Gastrocnemius medialis (tissue), 4 donors: ENCODE data around the gene RFT1. TPM values are rescaled to one million over a fixed set of nuclear protein-coding genes. Genes with fewer than 3 reads are reported as not detected.

Source experiments
- ATAC-seq, 2 donors: fragments of 150-250 bp; one replicate each; pipeline ENCODE4 v1.9.1; 2016
- DNase-seq, 2 donors: peaks; one replicate each; pipeline ENCODE4 v3.0.0-alpha.2; 2019
- H3K27ac ChIP-seq, 4 donors: fragments of 200-600 bp; sonication (generic); 1 replicate in 1 of 4; 2 replicates in 3 of 4; pipeline ENCODE4 v1.5.1; 2016 to 2018; ENCODE audit warnings: mild to moderate bottlenecking in 2 of 4, moderate library complexity in 1 of 4
- H3K27me3 ChIP-seq, 3 donors: fragments of 200-600 bp; sonication (generic) in 2 of 3; 1 replicate in 1 of 3; 2 replicates in 2 of 3; pipeline versions ENCODE4 v1.5.1 to v1.6.0; 2016 to 2019; ENCODE audit warnings: mild to moderate bottlenecking in 1 of 3, moderate library complexity in 1 of 3
- H3K36me3 ChIP-seq, 2 donors: fragments of 200-600 bp; sonication (generic) in 1 of 2; one replicate each; pipeline ENCODE4 v1.5.1; 2017 to 2018
- H3K4me1 ChIP-seq, 2 donors: fragments of 200-600 bp; sonication (generic) in 1 of 2; one replicate each; pipeline ENCODE4 v1.5.1; 2016 to 2017; ENCODE audit warnings: mild to moderate bottlenecking in 2 of 2
- H3K4me3 ChIP-seq, 4 donors: fragments of 200-600 bp; sonication (generic) in 3 of 4; 1 replicate in 1 of 4; 2 replicates in 3 of 4; pipeline ENCODE4 v1.5.1; 2016 to 2019; ENCODE audit warnings: mild to moderate bottlenecking in 2 of 4
- H3K9me3 ChIP-seq, 3 donors: fragments of 200-600 bp; sonication (generic) in 2 of 3; 1 replicate in 1 of 3; 2 replicates in 2 of 3; pipeline ENCODE4 v1.5.1; 2016 to 2019
- POLR2A ChIP-seq, 2 donors: fragments of 450-650 bp; IDR thresholded peaks; one replicate each; pipeline ENCODE4 v1.6.1; 2017; ENCODE audit warnings: antibody characterized with exemption in 2 of 2, mild to moderate bottlenecking in 2 of 2, moderate library complexity in 2 of 2
- in situ Hi-C, 4 donors: fragments of 200-750 bp; cut with MboI; loops; one replicate each; pipeline versions ENCODE4 v1.15.0 to v1.8.0; 2017; ENCODE audit warnings: low sequenced_read_pairs in 4 of 4
- intact Hi-C: fragments of 100-400 bp; cut with DNase I; formaldehyde crosslinking; loops from one replicate; pipeline ENCODE4 v1.15.1; 2023; ENCODE audit warnings: low total_unique reads
- total RNA-seq, 4 donors: library from RNA; depleted of rRNA; stranded (reverse); fragments of >200 nt; gene quantifications; one replicate each; pipeline versions ENCODE4 v1.1.0 to v1.2.3, GENCODE V29; 2016
- TF ChIP-seq, protein P1 (sequence below), 5 experiments: fragments of 450-650 bp in 3 of 5; fragments of 200-600 bp in 2 of 5; sonication (generic) in 2 of 5; IDR thresholded peaks in 4 of 5; conservative IDR thresholded peaks in 1 of 5; 1 replicate in 4 of 5; 2 replicates in 1 of 5; pipeline ENCODE4 v1.5.1; 2016 to 2019; ENCODE audit warnings: antibody characterized with exemption in 5 of 5, mild to moderate bottlenecking in 3 of 5, moderate library complexity in 3 of 5

RFT1 gene
- total RNA-seq, 4 donors from 2014 or later = 2.5 to 5.7 (median 5.2) TPM

- ATAC-seq = no peak
- DNase-seq = no peak
- Histone ChIP-seq H3K27me3 (no peaks in the 10 kb centered on the region), H3K4me3 (no peak overlapping the region), H3K36me3 (peaks cover 0 to 54% of the 10 kb centered on the region in 2 donors), H3K27ac (no peak overlapping the region), H3K9me3 (no peaks in the 10 kb centered on the region), H3K4me1 (no peaks in the 10 kb centered on the region)
- TF ChIP-seq, protein P1, sequence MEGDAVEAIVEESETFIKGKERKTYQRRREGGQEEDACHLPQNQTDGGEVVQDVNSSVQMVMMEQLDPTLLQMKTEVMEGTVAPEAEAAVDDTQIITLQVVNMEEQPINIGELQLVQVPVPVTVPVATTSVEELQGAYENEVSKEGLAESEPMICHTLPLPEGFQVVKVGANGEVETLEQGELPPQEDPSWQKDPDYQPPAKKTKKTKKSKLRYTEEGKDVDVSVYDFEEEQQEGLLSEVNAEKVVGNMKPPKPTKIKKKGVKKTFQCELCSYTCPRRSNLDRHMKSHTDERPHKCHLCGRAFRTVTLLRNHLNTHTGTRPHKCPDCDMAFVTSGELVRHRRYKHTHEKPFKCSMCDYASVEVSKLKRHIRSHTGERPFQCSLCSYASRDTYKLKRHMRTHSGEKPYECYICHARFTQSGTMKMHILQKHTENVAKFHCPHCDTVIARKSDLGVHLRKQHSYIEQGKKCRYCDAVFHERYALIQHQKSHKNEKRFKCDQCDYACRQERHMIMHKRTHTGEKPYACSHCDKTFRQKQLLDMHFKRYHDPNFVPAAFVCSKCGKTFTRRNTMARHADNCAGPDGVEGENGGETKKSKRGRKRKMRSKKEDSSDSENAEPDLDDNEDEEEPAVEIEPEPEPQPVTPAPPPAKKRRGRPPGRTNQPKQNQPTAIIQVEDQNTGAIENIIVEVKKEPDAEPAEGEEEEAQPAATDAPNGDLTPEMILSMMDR (IDR thresholded peaks at IDR 0.05 in 4 of 5, conservative IDR thresholded peaks at IDR 0.05 in 1 of 5) = no peak
- in situ Hi-C loops = loop anchor here in 1 of 4 donors (25.0 kb wide), 1 partner anchor 356 kb away; no protein-coding TSS in a partner anchor
- intact Hi-C loops = no loop called here
Observed at GRCh38 chr3:53092942-53093341, 37.3 kb downstream of the RFT1 start.

DNA sequence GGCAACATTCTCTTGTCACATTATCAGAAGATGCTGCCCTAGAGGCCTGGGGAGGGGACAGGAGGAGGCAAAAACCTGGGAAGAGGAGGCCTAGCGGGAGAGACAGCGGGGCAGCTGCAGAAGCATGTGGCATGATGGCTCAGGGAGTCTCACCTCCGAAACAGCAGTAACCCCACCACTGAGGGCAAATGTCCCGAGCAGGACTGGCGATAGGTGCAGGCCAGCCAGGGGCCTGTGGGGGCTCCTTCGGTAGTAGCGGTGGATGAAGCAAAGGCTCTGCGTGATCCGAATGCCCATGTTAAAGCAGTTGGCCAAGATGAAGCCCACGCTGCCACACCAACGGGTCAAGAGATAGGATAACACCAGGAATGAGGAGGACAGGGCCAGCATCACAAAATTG is 38.0 kb downstream of the RFT1 start:
- Histone ChIP-seq H3K9me3 (no peaks in the 10 kb centered on the region), H3K27me3 (no peaks in the 10 kb centered on the region), H3K36me3 (peaks cover 0 to 53% of the 10 kb centered on the region in 2 donors), H3K4me3 (no peak overlapping the region), H3K4me1 (no peaks in the 10 kb centered on the region), H3K27ac (no peak overlapping the region)
- intact Hi-C loops (no loop called here), in situ Hi-C loops (loop anchor here in 1 of 4 donors (25.0 kb wide), 1 partner anchor 355 kb away; no protein-coding TSS in a partner anchor)
- no peak for ATAC-seq
- TF ChIP-seq, protein P1 (IDR thresholded peaks at IDR 0.05 in 4 of 5, conservative IDR thresholded peaks at IDR 0.05 in 1 of 5) = no peak
- no peak for TF ChIP-seq POLR2A (IDR thresholded peaks at IDR 0.05)
- DNase-seq = no peak

DNA sequence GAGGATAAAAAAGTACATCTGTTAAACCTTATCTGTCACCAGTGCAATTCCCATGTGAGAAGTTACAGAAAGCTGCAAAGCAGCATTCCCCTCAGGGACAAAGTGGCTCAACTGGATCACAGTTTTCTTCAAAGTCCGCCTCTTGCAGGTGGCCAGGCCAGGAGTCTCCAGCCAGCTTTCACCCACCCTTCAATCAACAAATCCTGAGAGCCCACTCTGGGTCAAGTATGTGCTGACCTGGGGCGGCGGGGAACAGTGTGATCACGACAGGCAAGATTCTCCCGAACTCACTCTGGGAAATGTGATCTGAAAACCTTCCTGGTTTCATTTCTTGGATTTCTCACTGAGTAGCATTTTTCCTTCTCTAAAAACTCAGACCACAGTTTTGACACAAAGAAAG is 39.2 kb downstream of the RFT1 start:
- Histone ChIP-seq H3K36me3 (peaks cover 0 to 48% of the 10 kb centered on the region in 2 donors), H3K27ac (no peak overlapping the region), H3K27me3 (no peaks in the 10 kb centered on the region), H3K4me3 (no peak overlapping the region), H3K4me1 (no peaks in the 10 kb centered on the region), H3K9me3 (no peaks in the 10 kb centered on the region)
- no peak for TF ChIP-seq POLR2A (IDR thresholded peaks at IDR 0.05)
- TF ChIP-seq, protein P1 (IDR thresholded peaks at IDR 0.05 in 4 of 5, conservative IDR thresholded peaks at IDR 0.05 in 1 of 5) = no peak
- DNase-seq (no peak), ATAC-seq (no peak)
- in situ Hi-C loops (loop anchor here in 1 of 4 donors (25.0 kb wide), 1 partner anchor 354 kb away; no protein-coding TSS in a partner anchor), intact Hi-C loops (no loop called here)

DNA sequence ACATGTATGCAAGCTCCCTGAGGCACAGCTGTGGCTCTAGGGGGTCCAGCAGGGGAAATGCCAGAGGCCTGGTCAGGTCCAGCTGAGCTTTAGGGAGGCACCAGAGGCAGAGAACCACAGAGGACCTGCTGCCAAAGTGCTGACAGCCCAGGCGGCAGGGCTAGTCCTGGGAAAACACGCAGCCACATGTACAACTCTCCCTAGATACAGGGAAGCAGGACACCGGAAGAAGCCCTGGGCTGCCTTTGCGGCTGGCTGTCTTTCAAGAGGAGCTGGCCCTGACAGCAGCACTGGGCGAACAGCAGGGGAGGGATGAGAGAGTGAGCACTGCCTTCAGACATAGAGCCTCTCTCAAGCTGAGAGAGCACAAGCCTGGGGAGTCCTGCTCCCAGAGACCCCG is 40.7 kb downstream of the RFT1 start:
- DNase-seq = no peak
- Histone ChIP-seq H3K27ac (no peak overlapping the region), H3K27me3 (no peaks in the 10 kb centered on the region), H3K4me3 (no peak overlapping the region), H3K4me1 (no peaks in the 10 kb centered on the region), H3K9me3 (no peaks in the 10 kb centered on the region), H3K36me3 (peaks cover 0 to 40% of the 10 kb centered on the region in 2 donors)
- intact Hi-C loops (no loop called here), in situ Hi-C loops (loop anchor here in 1 of 4 donors (25.0 kb wide), 1 partner anchor 352 kb away; no protein-coding TSS in a partner anchor)
- no peak for TF ChIP-seq POLR2A (IDR thresholded peaks at IDR 0.05)
- TF ChIP-seq, protein P1 (IDR thresholded peaks at IDR 0.05 in 4 of 5, conservative IDR thresholded peaks at IDR 0.05 in 1 of 5) = no peak
- no peak for ATAC-seq

- H3K36me3 ChIP-seq = peaks cover 0 to 10% of the 10 kb centered on the region in 2 donors
- in situ Hi-C loops (loop anchor here in 1 of 4 donors (25.0 kb wide), 1 partner anchor 348 kb away; no protein-coding TSS in a partner anchor), intact Hi-C loops (no loop called here)
- no peak for DNase-seq
- no peak for TF ChIP-seq POLR2A (IDR thresholded peaks at IDR 0.05)
- TF ChIP-seq, protein P1 (IDR thresholded peaks at IDR 0.05 in 4 of 5, conservative IDR thresholded peaks at IDR 0.05 in 1 of 5) = no peak
- no peak overlapping the region for H3K4me3 ChIP-seq
- no peak for ATAC-seq
- H3K27ac ChIP-seq = no peak overlapping the region
- H3K9me3 ChIP-seq = no peaks in the 10 kb centered on the region
- no peaks in the 10 kb centered on the region for H3K4me1 ChIP-seq
- H3K27me3 ChIP-seq = no peaks in the 10 kb centered on the region
Observed at GRCh38 chr3:53085476-53085875, 44.8 kb downstream of the RFT1 start.
